ENCODE results near the gene NUP107.

The NUP107 gene

DNA sequence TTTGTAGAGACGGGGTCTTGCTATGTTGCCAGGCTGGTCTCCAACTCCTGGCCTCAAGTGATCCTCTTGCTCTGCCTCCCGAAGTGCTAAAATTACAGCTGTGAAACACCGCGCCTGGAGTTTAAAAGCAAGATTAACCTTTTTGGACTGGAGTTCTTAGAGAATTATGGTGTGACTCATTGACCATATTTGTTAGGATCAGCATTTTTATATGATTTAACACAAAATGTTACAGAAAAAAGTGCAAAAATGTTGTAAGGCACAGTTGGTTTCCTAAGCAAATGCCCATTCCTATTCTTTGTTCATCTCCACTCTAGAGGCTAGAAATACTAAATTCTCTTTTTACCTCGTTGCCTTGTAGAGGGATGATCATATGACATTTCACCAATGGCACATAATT is 86.8 kb downstream of the NUP107 start:
- DNase-seq (ENCODE audit: low read depth in 2 of 2), result no peak

DNA sequence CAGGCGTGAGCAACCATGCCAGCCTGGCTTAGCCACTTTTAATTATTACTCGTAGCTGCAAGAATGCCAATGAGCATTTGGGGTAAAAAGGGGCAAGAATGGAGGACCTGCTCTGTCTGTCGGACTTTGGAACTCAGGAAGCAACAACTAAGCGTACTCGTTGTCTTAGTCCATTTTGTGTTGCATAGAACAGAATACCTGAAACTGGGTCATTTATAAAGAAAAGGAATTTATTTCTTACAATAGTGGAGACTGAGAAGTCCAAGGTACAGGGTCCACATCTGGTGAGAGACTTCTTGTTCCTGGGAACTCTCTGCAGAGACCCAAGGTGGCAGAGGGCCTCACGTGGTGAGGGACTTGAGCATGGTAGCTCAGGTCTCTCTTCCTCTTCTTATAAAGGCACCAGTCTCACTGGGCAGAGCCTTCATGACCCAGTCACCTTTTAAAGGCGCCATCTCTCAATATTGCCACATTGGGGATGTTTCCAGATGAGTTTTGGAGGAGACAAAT is 88.4 kb downstream of the NUP107 start:
- no peak for DNase-seq (ENCODE audit: low read depth in 2 of 2)

DNA sequence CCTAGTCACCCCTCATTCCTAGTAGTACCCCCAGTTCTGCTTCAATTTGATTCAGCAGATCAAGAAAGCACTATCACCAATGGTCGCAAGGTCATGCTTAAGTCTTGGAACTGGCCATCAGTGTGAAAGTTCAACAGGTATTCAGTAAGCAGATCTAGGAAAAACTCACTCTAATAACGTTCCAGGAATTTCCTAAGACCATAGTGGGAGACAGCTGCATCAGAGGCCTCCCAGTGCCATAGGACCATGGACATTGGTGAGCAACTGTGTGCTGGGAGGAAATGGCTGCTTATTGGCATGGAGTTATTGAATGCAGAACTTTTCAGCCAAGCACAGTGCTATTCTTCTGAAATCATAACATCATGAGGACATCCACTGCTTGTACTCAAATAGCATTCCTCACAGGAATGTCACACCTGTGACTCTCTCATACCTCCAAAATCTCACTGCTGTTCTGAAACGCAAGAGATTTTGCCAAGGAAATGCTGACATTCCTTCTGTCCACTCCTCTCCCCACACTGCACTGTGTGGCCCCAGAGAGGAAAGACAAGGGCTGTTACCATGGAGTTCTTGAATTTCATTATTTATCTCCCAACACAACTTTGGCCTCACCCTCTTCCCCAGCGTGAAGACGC is 90.3 kb downstream of the NUP107 start:
- DNase-seq (ENCODE audit: low read depth in 2 of 2), result no peak

GRCh38 chr12:68779280-68779679 is 92.5 kb downstream of the NUP107 start:
- no peak for DNase-seq (ENCODE audit: low read depth in 2 of 2)

- no peak for DNase-seq (ENCODE audit: low read depth in 2 of 2)
These were observed 94.0 kb downstream of the NUP107 start for GRCh38 chr12:68780731-68781130.

DNA sequence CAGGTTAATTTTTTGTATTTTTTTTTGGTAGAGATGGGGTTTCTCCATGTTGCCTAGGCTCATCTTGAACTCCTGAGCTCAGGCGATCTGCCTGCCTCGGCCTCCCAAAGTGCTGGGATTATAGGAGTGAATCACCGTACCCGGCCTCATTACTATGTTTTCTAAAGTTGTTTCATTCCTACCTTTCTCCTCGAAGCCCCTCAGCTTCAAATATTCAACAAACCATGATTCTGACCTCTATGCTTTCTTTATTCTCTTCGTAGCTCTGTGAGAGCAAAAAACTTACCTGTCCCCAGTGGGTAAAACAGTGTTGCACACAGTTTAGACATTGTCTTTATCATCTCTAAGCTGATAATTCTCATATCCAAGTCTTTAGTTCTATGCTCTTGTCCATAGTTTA is 95.0 kb downstream of the NUP107 start:
- no peak for DNase-seq (ENCODE audit: low read depth in 2 of 2)

- no peak for DNase-seq (ENCODE audit: low read depth in 2 of 2)
These were observed 97.2 kb downstream of the NUP107 start for GRCh38 chr12:68784015-68784414.

DNA sequence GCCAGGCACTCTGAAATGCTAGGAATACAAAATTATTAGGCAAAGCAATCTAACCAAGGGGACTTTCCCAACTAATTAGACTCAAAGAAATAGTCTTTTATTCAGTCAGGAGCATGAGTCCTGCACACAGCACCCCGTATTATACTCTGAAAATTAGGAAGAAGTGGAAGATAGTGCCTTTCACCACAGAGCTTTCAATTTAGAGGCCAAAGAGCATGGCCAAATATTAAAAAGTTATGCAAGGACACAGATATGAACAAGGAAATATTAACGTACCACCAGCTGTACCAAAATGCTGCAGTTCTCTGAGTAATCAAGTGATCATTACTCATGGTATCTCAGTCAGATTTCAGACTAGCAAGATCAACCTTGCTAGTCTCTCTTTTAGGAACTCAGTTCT is 98.6 kb downstream of the NUP107 start:
- no peak for DNase-seq (ENCODE audit: low read depth in 2 of 2)

GRCh38 chr12:68785823-68786222 is 99.0 kb downstream of the NUP107 start:
- DNase-seq (ENCODE audit: low read depth in 2 of 2), result no peak

GRCh38 chr12:68786929-68787328 is 100.2 kb downstream of the NUP107 start:
- DNase-seq (ENCODE audit: low read depth in 2 of 2), result no peak

DNA sequence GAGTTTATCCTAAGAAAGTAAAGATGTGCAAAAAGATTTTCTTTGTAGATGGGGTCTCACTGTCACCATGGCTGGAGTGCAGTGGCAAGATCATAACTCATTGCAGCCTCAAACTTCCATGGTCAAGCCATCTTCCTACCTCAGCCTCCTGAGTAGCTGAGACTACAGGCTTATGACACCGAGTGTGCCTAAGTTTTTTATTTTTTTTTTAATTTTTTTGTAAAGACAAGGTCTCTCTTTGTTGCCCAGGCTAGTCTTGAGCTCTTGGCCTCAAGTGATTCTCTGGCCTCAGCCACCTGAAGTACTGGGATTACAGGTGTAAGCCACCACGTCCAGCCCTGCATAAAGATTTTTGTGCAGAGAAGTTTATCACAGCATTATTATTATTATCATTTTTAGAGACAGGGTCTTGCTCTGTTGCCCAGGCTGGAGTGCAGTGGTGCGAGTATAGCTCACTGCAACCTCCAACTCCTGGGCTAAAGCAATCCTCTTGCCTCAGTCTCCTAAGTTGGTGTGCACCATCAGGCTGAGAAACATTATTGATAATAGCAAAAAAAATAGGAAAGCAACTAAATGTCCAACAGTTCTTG is 101.9 kb downstream of the NUP107 start:
- DNase-seq (ENCODE audit: low read depth in 2 of 2), result no peak

GRCh38 chr12:68789144-68789878 is 102.5 kb downstream of the NUP107 start:
- DNase-seq (ENCODE audit: low read depth in 2 of 2), result no peak

GRCh38 chr12:68790081-68790951 is 103.5 kb downstream of the NUP107 start:
- no peak for DNase-seq (ENCODE audit: low read depth in 2 of 2)

DNA sequence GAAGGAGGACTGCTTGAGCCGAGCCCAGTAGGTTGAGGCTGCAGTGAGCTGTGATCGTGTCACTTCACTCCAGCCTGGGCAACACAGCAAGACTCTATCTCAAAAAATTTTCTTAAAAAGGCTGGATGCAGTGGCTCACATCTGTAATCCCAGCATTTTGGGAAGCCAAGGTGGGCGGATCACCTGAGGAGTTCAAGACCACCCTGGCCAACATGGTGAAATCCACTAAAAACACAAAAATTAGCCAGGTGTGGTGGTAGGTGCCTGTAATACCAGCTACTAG is 104.1 kb downstream of the NUP107 start:
- DNase-seq (ENCODE audit: low read depth in 2 of 2), result no peak

DNA sequence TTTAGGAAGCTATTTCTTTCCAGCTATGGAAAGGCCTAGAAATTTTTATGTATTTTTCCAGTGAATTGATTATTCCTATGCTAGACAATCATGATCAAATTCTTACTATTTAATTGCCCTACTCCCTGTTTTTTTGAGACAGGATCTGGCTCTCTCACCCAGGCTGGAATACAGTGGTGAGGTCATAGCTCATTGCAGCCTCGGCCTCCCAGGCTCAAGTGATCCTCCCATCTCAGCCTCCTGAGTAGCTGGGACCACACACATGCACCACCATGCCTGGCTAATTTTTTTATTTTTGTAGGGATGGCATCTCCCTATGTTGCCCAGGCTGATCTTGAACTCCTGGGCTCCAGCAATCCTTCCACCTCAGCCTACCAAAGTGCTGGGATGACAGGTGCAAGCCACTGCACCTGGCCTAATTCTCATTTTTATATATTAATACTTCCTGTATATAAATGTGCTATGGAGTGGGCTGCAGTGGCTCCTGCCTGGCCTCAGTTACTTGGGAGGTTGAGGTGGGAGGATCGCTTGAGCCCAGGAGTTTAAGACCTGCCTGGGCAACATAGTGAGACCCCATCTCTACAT is 105.2 kb downstream of the NUP107 start:
- DNase-seq (ENCODE audit: low read depth in 2 of 2), result no peak

DNA sequence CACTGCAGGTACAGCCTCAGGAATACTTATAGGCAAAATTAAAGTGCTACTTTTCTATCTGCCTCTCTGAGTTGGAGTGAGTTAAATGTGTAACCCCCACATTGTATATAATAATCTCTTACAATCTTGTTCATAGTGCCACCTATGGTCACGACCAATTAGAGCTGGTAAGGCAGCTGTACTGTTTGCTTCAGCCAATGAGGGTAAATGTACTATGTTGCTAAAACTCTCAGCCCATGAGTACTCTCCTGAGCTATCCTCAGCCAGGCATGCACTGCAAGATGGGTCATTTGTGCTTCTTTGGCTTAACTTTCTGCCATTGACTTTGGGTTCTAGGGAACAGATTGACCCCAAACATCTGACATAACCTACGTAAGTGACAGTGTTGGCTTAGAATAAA is 106.2 kb downstream of the NUP107 start:
- DNase-seq (ENCODE audit: low read depth in 2 of 2), result no peak

- no peak for DNase-seq (ENCODE audit: low read depth in 2 of 2)
These were observed 106.7 kb downstream of the NUP107 start for GRCh38 chr12:68793436-68793835.

GRCh38 chr12:68793975-68794652 is 107.3 kb downstream of the NUP107 start:
- DNase-seq (ENCODE audit: low read depth in 2 of 2), result no peak

- DNase-seq (ENCODE audit: low read depth in 2 of 2), result no peak
These were observed 108.0 kb downstream of the NUP107 start for GRCh38 chr12:68794653-68795251.
